OCI-LY3 (cell line): ENCODE results near the gene GFER.
A peak's percentile ranks its signal among the peaks of the same experiment; 100 is the strongest.

Experiments used
- H2AFZ ChIP-seq: fragments of 200-600, 300-600 bp; shearing (Covaris generic); 2 replicates; pipeline ENCODE4 v1.6.0; 2014; ENCODE audit warnings: antibody characterized with exemption, low read depth, low read length
- H3K27ac ChIP-seq: fragments of 200-600, 300-600 bp; sonication (generic); 2 replicates; pipeline ENCODE4 v1.5.1; 2014; ENCODE audit warnings: mild to moderate bottlenecking, low read length, moderate library complexity, mixed read lengths
- H3K27me3 ChIP-seq: fragments of 200-600, 300-600 bp; sonication (generic); 2 replicates; pipeline ENCODE4 v1.6.1; 2014; ENCODE audit warnings: low read depth, low read length, mixed read lengths
- H3K36me3 ChIP-seq: fragments of 200-600, 300-600 bp; sonication (generic); replicated peaks from 2 replicates; pipeline ENCODE3; 2014; ENCODE audit warnings: low read depth, low read length, mixed read lengths
- H3K4me1 ChIP-seq: fragments of 300-600, 200-600 bp; sonication (generic); 2 replicates; pipeline ENCODE4 v1.6.1; 2014; ENCODE audit warnings: low read length, mixed read lengths
- H3K4me2 ChIP-seq: fragments of 200-600, 300-600 bp; sonication (generic); 2 replicates; pipeline ENCODE4 v1.6.1; 2014; ENCODE audit warnings: low read length, mixed read lengths
- H3K4me3 ChIP-seq: fragments of 300-600, 200-600 bp; sonication (generic); 2 replicates; pipeline ENCODE4 v1.5.1; 2014; ENCODE audit warnings: antibody characterized with exemption, mild to moderate bottlenecking, low read length, moderate library complexity
- H3K79me2 ChIP-seq: fragments of 300-600, 200-600 bp; shearing (Covaris generic); 2 replicates; pipeline ENCODE4 v1.6.1; 2014; ENCODE audit warnings: mild to moderate bottlenecking, low read length, mixed read lengths
- H3K9ac ChIP-seq: fragments of 300-600, 200-600 bp; shearing (Covaris generic); 2 replicates; pipeline ENCODE4 v1.6.0; 2014; ENCODE audit warnings: mild to moderate bottlenecking, low read length, moderate library complexity
- H3K9me3 ChIP-seq: fragments of 200-600, 300-600 bp; shearing (Covaris generic); 2 replicates; pipeline ENCODE4 v1.6.1; 2014; ENCODE audit warnings: low read length, mixed read lengths; ENCODE audit not compliant: insufficient read depth
- H4K20me1 ChIP-seq: fragments of 200-600, 300-600 bp; sonication (generic); 2 replicates; pipeline ENCODE4 v1.6.1; 2016; ENCODE audit warnings: low read length, mixed read lengths; ENCODE audit not compliant: insufficient read depth
- CTCF ChIP-seq: fragments of 200-600, 300-600 bp; sonication (generic); IDR thresholded peaks from 2 replicates; pipeline ENCODE4 v1.5.1; 2014; ENCODE audit warnings: antibody characterized with exemption, low read length, low read depth
- EZH2phosphoT487 ChIP-seq: fragments of 200-600 bp; shearing (Covaris generic); IDR thresholded peaks from 2 replicates; pipeline ENCODE4 v1.6.1; 2018; ENCODE audit warnings: antibody characterized with exemption, mixed run types, low read depth

Gene GFER

GRCh38 chr16:2007081-2007836, 23.3 kb downstream of the GFER start:
- Histone ChIP-seq H3K9ac (no peak overlapping the region), H3K79me2 (peaks cover 80% of the 10 kb centered on the region), H3K27me3 (no peaks in the 10 kb centered on the region), H2AFZ (no peak overlapping the region), H3K27ac (no peak overlapping the region), H3K4me2 (peak overlapping the region; percentile 99), H4K20me1 (peaks cover 60% of the 10 kb centered on the region), H3K4me1 (peaks cover 29% of the 10 kb centered on the region), H3K4me3 (peak overlapping the region; percentile 95; the same call in 1 of the 2 replicates), H3K9me3 (no peaks in the 10 kb centered on the region), H3K36me3 (peaks cover 23% of the 10 kb centered on the region)
- no peak for TF ChIP-seq CTCF
- no peak for TF ChIP-seq EZH2phosphoT487

- Histone ChIP-seq H3K4me3 (peak overlapping the region; percentile 95), H3K27ac (peak overlapping the region; percentile 68), H3K4me1 (peaks cover 29% of the 10 kb centered on the region), H3K4me2 (peak overlapping the region; percentile 99), H3K36me3 (peaks cover 18% of the 10 kb centered on the region), H3K27me3 (no peaks in the 10 kb centered on the region), H3K79me2 (peaks cover 76% of the 10 kb centered on the region), H3K9me3 (no peaks in the 10 kb centered on the region), H4K20me1 (peaks cover 59% of the 10 kb centered on the region), H2AFZ (no peak overlapping the region), H3K9ac (peak overlapping the region; percentile 87)
- TF ChIP-seq CTCF (no peak), EZH2phosphoT487 (no peak)
Observed at GRCh38 chr16:2008009-2008526, 24.1 kb downstream of the GFER start.

- peaks cover 53% of the 10 kb centered on the region for H4K20me1 ChIP-seq
- peaks cover 12% of the 10 kb centered on the region for H3K36me3 ChIP-seq
- H2AFZ ChIP-seq: no peak overlapping the region
- peak overlapping the region; percentile 99 for H3K4me2 ChIP-seq
- no peaks in the 10 kb centered on the region for H3K27me3 ChIP-seq
- peak overlapping the region; percentile 68 for H3K27ac ChIP-seq
- H3K79me2 ChIP-seq: peaks cover 70% of the 10 kb centered on the region
- H3K9ac ChIP-seq: peak overlapping the region; percentile 87
- peaks cover 29% of the 10 kb centered on the region for H3K4me1 ChIP-seq
- H3K9me3 ChIP-seq: no peaks in the 10 kb centered on the region
- TF ChIP-seq CTCF (no peak), EZH2phosphoT487 (no peak)
- peak overlapping the region; percentile 95 for H3K4me3 ChIP-seq
Observed at GRCh38 chr16:2008631-2009163, 24.7 kb downstream of the GFER start.

GRCh38 chr16:2009164-2009711, 25.2 kb downstream of the GFER start:
- peaks cover 65% of the 10 kb centered on the region for H3K79me2 ChIP-seq
- peak overlapping the region; percentile 87 for H3K9ac ChIP-seq
- H4K20me1 ChIP-seq: peaks cover 48% of the 10 kb centered on the region
- peak overlapping the region; percentile 95 for H3K4me3 ChIP-seq
- peak overlapping the region; percentile 99 for H3K4me2 ChIP-seq
- H3K36me3 ChIP-seq: peaks cover 12% of the 10 kb centered on the region
- H3K27ac ChIP-seq: peak overlapping the region; percentile 68
- no peaks in the 10 kb centered on the region for H3K27me3 ChIP-seq
- no peak for TF ChIP-seq CTCF
- no peak for TF ChIP-seq EZH2phosphoT487
- H2AFZ ChIP-seq: no peak overlapping the region
- H3K4me1 ChIP-seq: peaks cover 25% of the 10 kb centered on the region
- H3K9me3 ChIP-seq: no peaks in the 10 kb centered on the region
